AG09309 (cell line): Measurements from ENCODE around the gene GALNT9.

Source experiments
- DNase-seq: peaks from one replicate; pipeline ENCODE4 v3.0.0-alpha.2; 2010; ENCODE audit warnings: low read depth
- H3K4me3 ChIP-seq: 2 replicates; pipeline ENCODE4 v1.5.1; 2011; ENCODE audit warnings: mild to moderate bottlenecking, low read depth, low read length, moderate library complexity; ENCODE audit not compliant: control insufficient read depth
- CTCF ChIP-seq: IDR thresholded peaks from 2 replicates; pipeline ENCODE4 v1.5.1; 2011; ENCODE audit warnings: mild to moderate bottlenecking, low read depth, low read length, inconsistent platforms; ENCODE audit not compliant: insufficient read depth, control insufficient read depth; ENCODE audit errors: missing control alignments

GALNT9 gene

GRCh38 chr12:132311201-132311915 lies 18.0 kb downstream of the GALNT9 start:
- DNase-seq = no peak
- TF ChIP-seq CTCF = no peak
- no peak overlapping the region for H3K4me3 ChIP-seq

GRCh38 chr12:132310181-132311040 lies 19.0 kb downstream of the GALNT9 start:
- no peak overlapping the region for H3K4me3 ChIP-seq
- DNase-seq = no peak
- no peak for TF ChIP-seq CTCF

- no peak overlapping the region for H3K4me3 ChIP-seq
- TF ChIP-seq CTCF = no peak
- DNase-seq = no peak
These were observed 19.7 kb downstream of the GALNT9 start for GRCh38 chr12:132309596-132310086.

- DNase-seq = no peak
- no peak overlapping the region for H3K4me3 ChIP-seq
- no peak for TF ChIP-seq CTCF
These were observed 20.4 kb downstream of the GALNT9 start for GRCh38 chr12:132308853-132309595.

- DNase-seq = no peak
- no peak for TF ChIP-seq CTCF
- no peak overlapping the region for H3K4me3 ChIP-seq
These were observed 21.2 kb downstream of the GALNT9 start for GRCh38 chr12:132307976-132308852.

GRCh38 chr12:132306885-132307191 lies 22.6 kb downstream of the GALNT9 start:
- TF ChIP-seq CTCF = no peak
- no peak overlapping the region for H3K4me3 ChIP-seq
- no peak for DNase-seq
